HG03135 (cell line): ENCODE measurements around the gene DGCR2.

Experiments
- ATAC-seq: cut with Tn5 transposase; IDR thresholded peaks from one replicate; pipeline ENCODE4 v1.9.1; 2021; ENCODE audit warnings: mild to moderate bottlenecking, moderate library complexity; ENCODE audit not compliant: unreplicated experiment

The DGCR2 gene

GRCh38 chr22:19110064-19110458, 12.2 kb downstream of the DGCR2 start:
- no peak for ATAC-seq

GRCh38 chr22:19109198-19110063, 12.8 kb downstream of the DGCR2 start:
- peak; percentile 84 for ATAC-seq

- no peak for ATAC-seq
Measured at GRCh38 chr22:19108807-19109197, 13.4 kb downstream of the DGCR2 start.

- no peak for ATAC-seq
Measured at GRCh38 chr22:19107730-19108074, 14.5 kb downstream of the DGCR2 start.

- ATAC-seq = no peak
Measured at GRCh38 chr22:19106886-19107729, 15.1 kb downstream of the DGCR2 start.

- ATAC-seq = no peak
Measured at GRCh38 chr22:19105867-19106802, 16.1 kb downstream of the DGCR2 start.

- ATAC-seq = no peak
Measured at GRCh38 chr22:19105456-19105855, 16.8 kb downstream of the DGCR2 start.

- ATAC-seq = no peak
Measured at GRCh38 chr22:19103880-19104821, 18.1 kb downstream of the DGCR2 start.

- no peak for ATAC-seq
Measured at GRCh38 chr22:19098157-19098556, 24.1 kb downstream of the DGCR2 start.

GRCh38 chr22:19097518-19097917, 24.7 kb downstream of the DGCR2 start:
- no peak for ATAC-seq

GRCh38 chr22:19096555-19096954, 25.7 kb downstream of the DGCR2 start:
- ATAC-seq = no peak

- ATAC-seq = no peak
Measured at GRCh38 chr22:19094393-19094997, 27.7 kb downstream of the DGCR2 start.

- ATAC-seq = no peak
Measured at GRCh38 chr22:19092725-19093124, 29.5 kb downstream of the DGCR2 start.

- no peak for ATAC-seq
Measured at GRCh38 chr22:19090586-19091127, 31.6 kb downstream of the DGCR2 start.

GRCh38 chr22:19090183-19090582, 32.0 kb downstream of the DGCR2 start:
- ATAC-seq = no peak

GRCh38 chr22:19088866-19089595, 33.2 kb downstream of the DGCR2 start:
- ATAC-seq = no peak

GRCh38 chr22:19086896-19087295, 35.3 kb downstream of the DGCR2 start:
- no peak for ATAC-seq

GRCh38 chr22:19086417-19086816, 35.8 kb downstream of the DGCR2 start:
- ATAC-seq = no peak
